Fibroblast of lung (primary cell): ENCODE measurements around the gene PDE3A.

ENCODE experiments used
- CTCF ChIP-seq, 2 donors: IDR thresholded peaks in 1 of 2; conservative IDR thresholded peaks in 1 of 2; 1 replicate in 1 of 2; 2 replicates in 1 of 2; pipeline ENCODE4 v1.5.1; 2011 to 2012; ENCODE audit warnings: low read length in 2 of 2, control low read depth in 1 of 2, inconsistent platforms in 1 of 2, low read depth in 1 of 2, mild to moderate bottlenecking in 1 of 2
- EZH2 ChIP-seq: IDR thresholded peaks from 2 replicates; pipeline ENCODE4 v1.5.1; 2012; ENCODE audit warnings: low read length, control low read depth, mild to moderate bottlenecking; ENCODE audit errors: missing control alignments

- TF ChIP-seq CTCF (conservative IDR thresholded peaks at IDR 0.05 in 1 of 2, IDR thresholded peaks at IDR 0.05 in 1 of 2; ENCODE audit: low read depth in 1 of 2, low read length in 2 of 2) (no peak), EZH2 (no peak)
Measured at GRCh38 chr12:20657496-20657895, 289.2 kb downstream of the PDE3A start.
